Fibroblast of villous mesenchyme (primary cell): ENCODE results near the gene PARK7. TPM values are rescaled to one million over a fixed set of nuclear protein-coding genes. Genes with fewer than 3 reads are reported as not detected.
"Not testable (repeated sequence)": the region's sequence is repeated elsewhere in the genome, so short reads cannot be mapped to it uniquely, and the experiment has no call there.

Experiments used
- DNase-seq: peaks from one replicate; pipeline ENCODE4 v3.0.0-alpha.2; 2010; ENCODE audit warnings: low read depth
- H3K4me3 ChIP-seq: 2 replicates; pipeline ENCODE4 v1.5.1; 2011; ENCODE audit warnings: low read depth, mild to moderate bottlenecking, low read length
- total RNA-seq: library from RNA; depleted of rRNA; stranded (reverse); fragments of >200 nt; gene quantifications from 2 replicates; pipeline ENCODE4 v1.2.3, GENCODE V29; 2012
- TF ChIP-seq, protein P1 (sequence below): IDR thresholded peaks from 2 replicates; pipeline ENCODE4 v1.5.1; 2012; ENCODE audit warnings: low read depth, mild to moderate bottlenecking, low read length; ENCODE audit not compliant: insufficient read depth

Gene PARK7
- total RNA-seq, 1 donor = 198 TPM

DNA sequence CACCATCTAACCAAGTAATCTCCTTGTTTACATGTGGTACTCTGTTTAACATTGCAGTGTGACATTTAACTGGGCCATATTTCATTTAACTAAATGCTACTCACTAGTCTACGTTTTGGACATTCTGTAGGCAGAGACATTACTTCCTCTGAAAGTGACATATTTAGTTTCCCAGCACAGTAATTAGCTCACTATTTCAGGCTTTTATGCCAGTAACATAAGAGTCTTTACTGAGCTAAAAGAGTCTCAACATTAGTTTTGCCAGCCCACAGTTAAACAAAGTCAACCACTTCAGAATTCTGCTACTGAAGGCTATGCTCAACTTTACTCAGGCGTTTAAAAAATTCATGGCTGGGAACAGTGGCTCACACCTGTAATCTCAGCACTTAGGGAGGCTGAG is 18.3 kb upstream of the PARK7 start:
- TF ChIP-seq, protein P1, sequence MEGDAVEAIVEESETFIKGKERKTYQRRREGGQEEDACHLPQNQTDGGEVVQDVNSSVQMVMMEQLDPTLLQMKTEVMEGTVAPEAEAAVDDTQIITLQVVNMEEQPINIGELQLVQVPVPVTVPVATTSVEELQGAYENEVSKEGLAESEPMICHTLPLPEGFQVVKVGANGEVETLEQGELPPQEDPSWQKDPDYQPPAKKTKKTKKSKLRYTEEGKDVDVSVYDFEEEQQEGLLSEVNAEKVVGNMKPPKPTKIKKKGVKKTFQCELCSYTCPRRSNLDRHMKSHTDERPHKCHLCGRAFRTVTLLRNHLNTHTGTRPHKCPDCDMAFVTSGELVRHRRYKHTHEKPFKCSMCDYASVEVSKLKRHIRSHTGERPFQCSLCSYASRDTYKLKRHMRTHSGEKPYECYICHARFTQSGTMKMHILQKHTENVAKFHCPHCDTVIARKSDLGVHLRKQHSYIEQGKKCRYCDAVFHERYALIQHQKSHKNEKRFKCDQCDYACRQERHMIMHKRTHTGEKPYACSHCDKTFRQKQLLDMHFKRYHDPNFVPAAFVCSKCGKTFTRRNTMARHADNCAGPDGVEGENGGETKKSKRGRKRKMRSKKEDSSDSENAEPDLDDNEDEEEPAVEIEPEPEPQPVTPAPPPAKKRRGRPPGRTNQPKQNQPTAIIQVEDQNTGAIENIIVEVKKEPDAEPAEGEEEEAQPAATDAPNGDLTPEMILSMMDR = no peak
- no peak overlapping the region for H3K4me3 ChIP-seq
- DNase-seq = no peak

GRCh38 chr1:7948960-7949359 is 12.6 kb upstream of the PARK7 start:
- TF ChIP-seq, protein P1 = no peak
- DNase-seq = peak; percentile 18
- no peak overlapping the region for H3K4me3 ChIP-seq

- not testable (repeated sequence) for DNase-seq, H3K4me3 ChIP-seq
Observed at GRCh38 chr1:7952791-7953190, 8.7 kb upstream of the PARK7 start.

DNA sequence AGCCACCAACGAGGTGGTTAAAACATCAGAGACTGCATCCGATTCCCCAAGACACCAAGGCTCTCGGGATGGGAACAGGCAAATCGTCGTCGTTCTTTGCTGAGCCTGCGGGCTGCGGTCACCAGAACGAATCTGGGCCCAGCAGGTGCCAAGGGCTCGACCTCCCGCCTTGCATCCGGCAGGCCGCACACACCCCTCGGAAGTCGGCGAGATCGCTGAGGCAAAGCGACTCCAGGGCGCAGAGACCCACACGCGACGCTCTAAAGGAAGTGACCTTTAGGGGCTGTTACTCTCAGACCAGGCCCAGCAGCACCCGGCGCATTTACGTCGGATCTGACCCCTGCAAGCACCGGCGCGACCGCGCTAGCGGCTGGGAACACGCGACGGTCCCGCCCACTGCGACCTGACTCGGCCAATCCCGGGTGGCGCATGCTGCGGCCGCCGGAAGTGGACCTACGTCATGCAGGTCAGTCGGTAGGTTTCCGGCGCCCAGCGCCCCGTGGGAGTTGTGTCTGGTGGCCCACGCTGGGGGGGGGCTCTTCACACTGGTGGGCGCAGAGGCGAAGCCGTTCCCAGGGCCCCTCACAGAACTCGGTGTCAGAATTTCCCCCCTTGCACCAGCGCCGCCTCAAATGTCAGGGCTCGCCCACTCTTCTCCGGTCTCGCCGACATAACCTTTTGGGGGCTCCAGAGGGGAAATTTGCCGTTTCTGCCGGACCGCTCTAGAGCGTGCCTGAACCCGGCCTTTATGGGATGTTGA is 7.5 kb upstream of the PARK7 start:
- TF ChIP-seq, protein P1 = no peak
- peak overlapping the region; percentile 60 for H3K4me3 ChIP-seq
- DNase-seq = peak; percentile 92

DNA sequence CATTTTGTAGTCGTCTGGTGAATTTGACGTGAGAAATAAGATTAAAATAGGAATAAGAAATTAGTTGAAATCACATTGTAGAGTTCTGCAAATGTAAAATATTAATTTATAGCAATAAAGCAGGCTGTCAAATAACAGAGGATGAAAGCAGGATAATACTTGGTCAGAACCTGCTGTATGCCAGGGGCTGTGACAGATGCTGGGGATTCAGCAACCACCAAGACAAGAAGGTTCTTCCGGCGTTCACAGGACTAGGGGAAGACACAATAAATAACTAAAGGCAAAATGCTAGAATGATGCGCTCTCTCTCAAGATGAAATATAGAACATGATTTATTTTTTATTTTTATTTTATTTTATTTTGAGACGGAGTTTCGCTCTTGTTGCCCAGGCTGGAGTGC is 6.8 kb upstream of the PARK7 start:
- no peak for DNase-seq
- peak overlapping the region; percentile 60 for H3K4me3 ChIP-seq

GRCh38 chr1:7956218-7957032 is 5.1 kb upstream of the PARK7 start:
- H3K4me3 ChIP-seq = no peak overlapping the region
- TF ChIP-seq, protein P1 = no peak
- DNase-seq = no peak

More for the DNA sequence above, 6.8 kb upstream of the PARK7 start:
- TF ChIP-seq, protein P1 = no peak

GRCh38 chr1:7960165-7960564 is 1.3 kb upstream of the PARK7 start:
- TF ChIP-seq, protein P1 = no peak

More at GRCh38 chr1:7960165-7960564, 1.3 kb upstream of the PARK7 start:
- no peak overlapping the region for H3K4me3 ChIP-seq
- DNase-seq = no peak
